GM18517 (cell line): ENCODE measurements around the gene PYM1.
"Not testable (repeated sequence)": the region's sequence is repeated elsewhere in the genome, so short reads cannot be mapped to it uniquely, and the experiment has no call there.

Source experiments
- ATAC-seq: cut with Tn5 transposase; IDR thresholded peaks from one replicate; pipeline ENCODE4 v1.9.1; 2021; ENCODE audit warnings: mild to moderate bottlenecking, moderate library complexity; ENCODE audit not compliant: unreplicated experiment

The PYM1 gene

DNA sequence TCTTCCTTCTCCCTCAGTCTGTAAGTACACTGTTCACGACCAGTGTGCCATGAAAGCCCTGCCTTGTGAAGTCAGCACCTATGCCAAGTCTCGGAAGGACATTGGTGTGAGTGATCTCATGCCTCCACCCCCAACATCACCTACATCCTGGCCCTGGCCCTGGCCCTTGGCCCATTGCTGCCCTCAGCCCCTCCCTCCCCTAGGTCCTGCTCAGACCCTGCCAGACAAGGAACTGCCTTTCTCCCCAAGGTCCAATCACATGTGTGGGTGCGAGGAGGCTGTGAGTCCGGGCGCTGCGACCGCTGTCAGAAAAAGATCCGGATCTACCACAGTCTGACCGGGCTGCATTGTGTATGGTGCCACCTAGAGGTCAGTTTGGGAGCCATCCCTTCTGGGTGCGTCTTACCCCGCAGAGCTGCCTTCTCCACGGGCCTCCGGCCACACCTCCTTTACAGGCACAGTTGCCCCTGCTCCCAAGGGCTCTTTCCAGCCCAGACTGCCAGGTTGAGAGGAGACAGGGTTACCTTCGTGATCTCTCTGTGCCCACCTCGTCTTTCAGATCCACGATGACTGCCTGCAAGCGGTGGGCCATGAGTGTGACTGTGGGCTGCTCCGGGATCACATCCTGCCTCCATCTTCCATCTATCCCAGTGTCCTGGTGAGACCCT lies 12.5 kb upstream of the PYM1 start:
- ATAC-seq: peak; percentile 96

GRCh38 chr12:55938826-55939501 lies 11.3 kb upstream of the PYM1 start:
- no peak for ATAC-seq

DNA sequence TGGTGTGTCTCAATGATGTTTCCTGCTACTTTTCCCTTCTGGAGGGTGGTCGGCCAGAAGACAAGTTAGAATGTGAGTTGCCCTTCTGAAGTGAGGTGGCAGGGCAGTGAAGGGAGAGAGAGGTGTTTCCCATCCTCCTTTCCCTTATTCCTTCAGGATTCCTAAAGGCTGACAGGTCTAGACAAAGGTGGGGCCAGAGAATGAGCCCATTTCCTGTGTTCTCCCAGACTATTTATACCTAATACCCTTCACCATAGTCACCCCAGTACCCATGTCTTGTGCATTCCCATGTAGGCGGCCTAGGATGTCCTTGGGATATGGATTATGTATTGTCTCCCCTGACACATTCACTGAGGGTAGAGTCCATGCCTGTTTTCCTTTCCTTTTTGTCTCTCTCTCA lies 10.3 kb upstream of the PYM1 start:
- no peak for ATAC-seq

DNA sequence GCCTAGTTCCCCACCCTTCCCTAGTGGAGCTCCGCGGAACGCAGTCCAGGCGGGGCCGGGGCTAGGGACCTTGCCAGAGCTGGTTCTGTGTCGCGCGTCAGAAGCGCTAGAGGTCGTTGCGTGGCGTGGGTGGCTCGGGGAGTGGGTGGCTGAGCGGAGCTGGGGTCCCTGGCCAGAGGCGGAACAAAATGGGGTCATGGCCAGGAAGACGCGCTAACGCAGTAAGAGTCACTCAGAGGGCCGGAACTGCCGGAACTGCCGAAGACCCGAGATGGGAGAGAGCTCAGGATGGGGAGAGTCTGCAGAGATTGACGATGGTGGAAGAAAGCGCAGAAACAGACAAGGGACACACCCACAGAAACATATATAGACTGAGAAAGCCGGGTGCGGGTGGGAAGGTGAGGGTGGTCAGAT lies 8.1 kb upstream of the PYM1 start:
- no peak for ATAC-seq

DNA sequence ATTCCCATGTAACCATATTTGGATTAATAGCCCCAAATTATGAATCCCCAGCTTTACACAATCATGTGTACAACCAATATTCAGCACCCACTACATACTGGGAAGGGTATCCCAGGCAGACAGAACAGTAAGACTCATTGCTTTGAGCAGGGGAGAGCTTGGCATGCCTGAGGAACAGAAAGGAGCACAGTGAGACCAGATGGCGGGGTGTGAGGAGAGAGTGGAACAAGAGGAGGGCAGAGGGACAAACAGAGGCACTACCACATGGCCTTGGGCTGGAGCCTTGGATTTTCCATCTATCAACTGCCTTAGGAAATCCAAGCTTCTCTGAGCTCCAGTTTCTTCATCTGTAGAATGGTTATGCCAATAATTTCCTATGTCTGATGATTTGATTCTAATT lies 7.1 kb upstream of the PYM1 start:
- ATAC-seq: no peak

- no peak for ATAC-seq
Observed at GRCh38 chr12:55933799-55934742, 6.4 kb upstream of the PYM1 start.

DNA sequence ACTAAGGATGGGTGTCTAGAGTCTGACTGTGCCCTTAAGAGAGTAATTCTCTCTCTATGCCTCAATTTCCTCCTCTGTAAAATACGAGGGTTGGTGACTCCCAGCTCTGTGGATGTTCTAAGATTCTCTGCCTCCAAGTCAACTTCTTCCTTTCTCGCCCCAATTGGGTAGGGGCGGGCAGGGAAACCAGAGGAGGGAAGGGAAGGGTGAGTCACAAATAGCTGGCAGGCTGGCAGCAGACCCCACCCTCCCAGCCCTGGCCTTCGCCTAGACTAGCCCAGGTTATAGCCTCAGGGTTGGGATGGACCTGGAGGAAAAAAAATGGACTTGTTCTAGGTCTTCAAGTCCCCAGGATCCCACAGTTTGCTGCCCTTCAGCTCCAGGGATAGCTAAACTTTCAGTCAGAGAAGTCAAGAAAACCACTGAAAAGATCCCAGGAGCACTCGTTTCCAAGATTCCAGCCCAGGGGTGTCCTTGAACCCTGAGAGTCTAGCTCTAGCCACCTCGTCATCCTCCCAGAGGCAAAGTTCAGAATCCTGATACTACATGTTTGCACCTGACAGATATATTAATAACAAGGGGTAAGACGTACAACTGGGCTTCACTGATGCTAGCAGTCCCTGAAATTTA lies 5.6 kb upstream of the PYM1 start:
- no peak for ATAC-seq

DNA sequence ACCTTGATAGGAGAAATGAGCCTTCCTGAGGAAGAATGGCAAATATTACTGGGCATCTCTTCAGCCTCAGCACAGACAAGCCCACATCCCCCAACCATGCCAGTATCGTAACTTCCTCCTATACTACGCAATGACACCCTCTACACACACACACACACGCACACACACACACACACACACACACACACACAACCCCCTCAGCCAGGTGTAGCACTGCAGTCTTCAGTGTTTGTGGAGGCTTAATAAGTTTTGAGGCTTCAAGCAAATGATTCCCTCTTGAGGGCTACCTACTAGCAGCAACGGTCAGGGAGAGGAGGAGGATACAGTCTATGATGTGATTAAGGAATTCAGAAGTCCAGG lies 4.8 kb upstream of the PYM1 start:
- ATAC-seq: no peak

DNA sequence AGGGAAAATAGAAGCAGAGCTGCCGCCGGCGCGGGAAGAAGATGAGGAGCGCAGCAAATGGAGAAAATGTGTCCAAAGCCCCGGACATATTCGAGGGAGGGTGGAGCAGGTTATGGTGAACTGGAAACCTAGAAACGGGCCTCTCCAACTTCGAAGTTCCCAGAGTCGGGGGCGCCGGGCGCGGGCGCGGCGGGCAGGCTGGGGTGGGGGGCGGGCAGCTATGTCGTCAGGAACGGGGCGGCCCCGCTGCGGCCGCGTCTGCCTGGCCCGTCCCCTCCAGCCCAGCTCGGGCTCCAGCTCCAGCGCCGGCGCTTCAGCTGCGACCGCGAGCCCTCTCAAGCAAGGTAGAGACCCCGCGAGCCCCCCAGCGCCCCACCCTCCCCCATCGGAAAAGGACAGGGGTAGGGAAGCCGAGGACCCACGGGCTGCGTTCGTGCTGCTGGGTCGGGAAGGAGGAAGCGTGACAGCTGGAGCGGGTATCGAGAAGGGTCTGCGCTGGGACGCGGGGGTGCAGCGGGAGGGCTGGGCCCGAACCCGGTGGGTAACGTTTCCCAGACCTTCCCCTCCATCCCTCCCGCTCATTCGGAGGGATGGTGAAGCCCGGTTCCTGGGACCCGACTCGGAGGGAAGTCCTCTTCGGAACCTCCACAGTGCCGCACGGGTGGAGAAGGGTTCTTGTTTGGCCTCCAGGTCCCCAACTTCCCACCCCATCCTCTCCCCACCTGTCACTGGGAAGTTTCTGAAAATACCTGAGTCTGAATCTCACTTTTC lies 4.3 kb upstream of the PYM1 start:
- no peak for ATAC-seq

- no peak for ATAC-seq
Observed at GRCh38 chr12:55931317-55931779, 3.7 kb upstream of the PYM1 start.

DNA sequence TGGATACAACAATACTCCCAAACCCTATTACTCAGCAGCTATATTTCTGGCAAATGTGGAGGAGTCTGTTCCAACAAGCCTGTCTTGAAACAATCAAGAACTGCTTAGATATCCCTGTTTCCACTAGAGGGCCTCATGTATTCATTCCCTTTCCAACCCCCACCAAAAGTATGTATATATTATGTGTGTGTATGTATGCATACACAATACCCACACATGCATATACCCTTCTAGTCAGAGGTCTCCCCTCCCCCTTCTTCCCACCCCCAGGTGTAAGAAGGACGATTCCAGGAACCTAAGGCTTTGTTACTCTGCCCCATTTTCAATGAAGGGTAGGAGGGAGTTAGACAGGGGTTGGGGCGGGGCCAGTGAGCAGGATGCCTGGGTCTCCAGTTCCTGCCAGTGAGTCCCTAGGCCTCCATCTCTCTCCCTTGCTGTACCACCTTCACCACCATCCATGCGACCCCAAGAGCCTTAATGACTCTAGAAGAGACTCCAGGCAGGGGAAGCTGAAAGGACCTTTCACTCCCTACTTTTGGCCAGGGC lies 3.1 kb upstream of the PYM1 start, which contains the start of gene DGKA:
Gene DGKA, plus strand, starts transcription at position 392 of the 546 bp plus-strand sequence. CDS start 5,342 bp downstream, outside the sequence.
- no peak for ATAC-seq

GRCh38 chr12:55929306-55929791 lies 1.7 kb upstream of the PYM1 start:
- ATAC-seq: peak; percentile 24

DNA sequence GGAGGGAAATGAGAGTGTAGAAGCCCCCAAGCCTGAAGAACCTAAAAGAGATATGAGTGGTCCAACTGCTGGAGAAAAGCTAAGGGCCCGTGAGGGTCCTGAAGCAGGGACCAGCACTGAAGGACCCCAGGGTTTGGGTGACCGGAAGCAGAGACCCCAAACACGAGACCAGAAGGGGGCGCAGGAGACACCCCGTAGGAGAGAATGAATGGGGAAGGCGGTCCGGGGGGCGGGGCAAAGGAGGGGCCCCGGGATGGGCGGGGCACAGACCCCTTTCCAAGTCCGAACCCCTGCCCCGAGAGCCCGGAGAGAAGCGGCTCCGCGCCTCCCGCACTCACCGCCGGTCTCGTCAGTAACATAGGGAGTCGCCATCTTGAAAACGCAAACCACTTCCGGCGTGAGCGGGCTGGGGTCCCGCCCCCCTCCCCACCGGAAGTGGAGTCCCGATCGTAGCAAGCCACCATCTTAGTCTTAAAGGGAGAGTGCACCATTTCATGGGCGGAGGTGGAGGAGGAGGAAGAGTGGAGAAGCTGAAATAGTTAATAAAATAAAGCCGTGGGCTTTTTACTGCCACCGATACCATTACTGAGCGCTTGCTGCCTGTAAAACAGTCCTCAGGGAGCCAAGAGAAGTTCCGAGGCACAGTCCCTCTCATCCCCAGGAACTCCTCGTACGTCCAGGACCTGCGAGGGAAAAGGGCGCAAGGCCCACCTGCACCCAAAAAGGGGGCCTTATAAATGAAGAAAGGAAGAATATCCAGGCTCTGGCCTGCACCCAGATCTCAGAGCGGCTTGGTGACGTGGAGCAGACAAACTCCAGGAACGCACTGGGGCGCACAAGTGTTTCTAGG lies 731 bp downstream of the PYM1 start:
- peak; percentile 46 for ATAC-seq

DNA sequence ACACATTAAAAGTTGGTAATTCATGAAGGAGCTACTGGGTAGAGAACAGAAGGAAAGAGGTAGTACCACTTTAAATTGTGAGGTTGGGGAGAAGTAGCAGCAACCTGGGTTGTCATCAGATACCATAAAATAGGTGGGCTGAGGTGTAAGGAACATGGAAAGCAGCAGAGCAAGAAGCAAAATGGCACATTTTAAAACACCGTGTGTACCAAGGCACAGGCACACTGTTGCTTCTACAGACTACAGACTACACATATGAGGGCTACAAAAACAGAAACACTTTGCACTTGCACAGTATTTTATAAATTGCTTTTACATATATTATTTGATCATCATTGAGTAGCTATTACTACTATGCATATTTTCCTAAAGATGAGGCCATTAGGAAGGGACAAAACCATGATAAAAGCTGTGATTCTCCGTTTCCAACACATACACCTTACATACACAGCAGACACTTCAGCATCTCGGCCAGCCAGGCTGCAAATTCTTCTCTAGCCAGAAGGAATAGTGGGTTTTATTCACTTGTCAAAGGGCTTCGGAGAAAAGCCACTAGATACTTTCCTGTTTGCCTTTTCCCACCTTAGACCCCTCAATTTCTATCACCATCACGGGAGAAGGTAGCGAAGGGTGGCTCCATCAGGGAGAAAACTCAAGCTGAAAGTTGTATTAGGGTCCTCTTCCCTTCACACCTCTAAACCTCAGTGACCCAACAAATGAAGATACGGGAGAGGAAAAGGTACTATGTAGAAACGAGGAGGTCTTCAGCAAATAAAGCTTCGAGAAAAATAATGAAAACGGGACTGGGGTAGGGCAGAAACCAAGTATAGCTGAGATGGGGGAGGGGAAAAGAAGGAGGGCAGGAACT lies 1.6 kb downstream of the PYM1 start:
- ATAC-seq: no peak

DNA sequence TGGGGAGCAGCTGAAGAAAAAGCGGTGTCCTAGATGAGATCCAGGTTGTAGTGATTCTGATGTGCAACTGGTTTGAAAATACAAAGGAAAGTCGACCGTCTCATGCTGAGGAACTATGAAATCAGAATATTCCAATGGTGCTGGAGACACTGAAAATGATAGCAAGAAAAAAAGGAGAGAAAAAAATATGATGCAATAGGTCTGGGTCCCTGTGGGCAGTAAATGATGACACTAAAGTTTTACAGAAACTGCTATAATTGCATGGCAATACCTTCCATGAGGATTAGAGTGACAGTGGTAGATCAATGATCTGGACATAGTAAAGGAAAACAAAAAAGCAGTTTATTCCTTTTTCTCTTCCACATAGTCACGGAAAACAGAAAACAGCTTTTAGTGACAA lies 2.3 kb downstream of the PYM1 start:
- ATAC-seq: no peak

DNA sequence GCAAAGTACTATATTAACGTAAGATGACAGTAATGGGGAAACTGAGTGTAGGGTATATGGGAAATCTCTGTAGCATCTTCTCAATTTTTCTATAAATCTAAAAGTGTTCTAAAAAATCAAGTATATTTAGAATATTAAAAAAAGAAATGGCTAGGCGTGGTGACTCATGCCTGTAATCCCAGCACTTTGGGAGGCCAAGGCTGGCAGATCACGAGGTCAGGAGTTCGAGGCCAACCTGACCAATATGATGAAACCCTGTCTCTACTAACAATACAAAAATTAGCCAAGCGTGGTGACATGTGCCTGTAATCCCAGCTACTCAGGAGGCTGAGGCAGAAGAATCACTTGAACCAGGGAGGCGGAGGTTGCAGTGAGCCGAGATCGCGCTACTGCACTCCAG lies 4.0 kb downstream of the PYM1 start:
- ATAC-seq: not testable (repeated sequence)

GRCh38 chr12:55922126-55922525 lies 5.6 kb downstream of the PYM1 start:
- ATAC-seq: no peak

DNA sequence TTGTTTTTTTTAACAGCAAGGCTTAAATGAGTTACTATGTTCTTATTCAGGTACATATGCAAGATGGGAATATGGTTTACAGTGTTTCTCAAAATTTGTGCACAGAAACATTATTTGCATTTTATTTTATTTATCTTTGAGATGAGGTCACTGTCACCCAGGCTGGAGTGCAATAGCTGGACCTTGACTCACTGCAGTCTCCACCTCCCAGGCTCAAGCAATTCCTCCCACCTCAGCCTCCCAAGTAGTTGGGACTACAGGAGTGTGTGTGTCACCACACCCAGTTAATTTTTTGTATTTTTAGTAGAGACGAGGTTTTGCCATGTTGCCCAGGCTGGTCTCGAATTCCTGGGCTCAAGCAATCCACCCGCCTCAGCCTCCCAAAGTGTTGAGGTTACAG lies 8.7 kb downstream of the PYM1 start:
- ATAC-seq: not testable (repeated sequence)
